Measurements from ENCODE around the gene PILRB.

GRCh38 chr7:100407285-100408180 is 49.6 kb downstream of the PILRB start:
- TF ChIP-seq CTCF (IDR thresholded peaks at IDR 0.05) = peak in 2 of 3 donors; percentile 37 to 44
- no peak for TF ChIP-seq POLR2A (IDR thresholded peaks at IDR 0.05)

Data from ovary (tissue), 3 donors.